Measurements from ENCODE around the gene ADARB2.

GRCh38 chr10:1187151-1187854, 550.0 kb downstream of the ADARB2 start:
- TF ChIP-seq EP300 (IDR thresholded peaks at IDR 0.05; ENCODE audit: borderline replicate concordance in 1 of 2, low read depth in 1 of 2, low read length in 1 of 2) (no peak), RFX5 (IDR thresholded peaks at IDR 0.05; ENCODE audit: low read length) (no peak), CTCF (IDR thresholded peaks at IDR 0.05) (no peak), MXI1 (IDR thresholded peaks at IDR 0.05; ENCODE audit: low read depth, low read length) (no peak), TCF12 (IDR thresholded peaks at IDR 0.05) (no peak), POLR2AphosphoS5 (IDR thresholded peaks at IDR 0.05; ENCODE audit: low read depth, low read length) (no peak)
